Stomach (tissue), 4 donors: ENCODE data around the gene KDELR3.

ENCODE experiments used
- CTCF ChIP-seq, 7 experiments: fragments of 450-650 bp in 4 of 7; fragments of 200-600 bp in 3 of 7; sonication (generic) in 3 of 7; IDR thresholded peaks; one replicate each; pipeline ENCODE4 v1.5.1; 2016 to 2019; ENCODE audit warnings: antibody characterized with exemption in 7 of 7, control low read depth in 2 of 7, mild to moderate bottlenecking in 1 of 7
- POLR2A ChIP-seq, 4 donors: fragments of 450-650 bp; IDR thresholded peaks; one replicate each; pipeline ENCODE4 v1.6.1; 2016; ENCODE audit warnings: antibody characterized with exemption in 4 of 4, control low read depth in 2 of 4, mild to moderate bottlenecking in 1 of 4, moderate library complexity in 1 of 4

- TF ChIP-seq CTCF (IDR thresholded peaks at IDR 0.05) (no peak), POLR2A (IDR thresholded peaks at IDR 0.05) (no peak)
Observed at GRCh38 chr22:38479096-38479837, 11.4 kb downstream of the KDELR3 start.
